Stimulated activated CD8-positive, alpha-beta memory T cell treated with anti-CD3 and anti-CD28 coated beads, Interleukin-2, amount 100 ng/mL, for 48 hours (primary cell): ENCODE measurements around the gene MKI67.
A peak's percentile ranks its signal among the peaks of the same experiment; 100 is the strongest.

Experiments
- DNase-seq, 2 donors: peaks; one replicate each; pipeline ENCODE4 v3.0.0-alpha.2; 2020; ENCODE audit warnings: low read depth in 2 of 2

Gene MKI67

DNA sequence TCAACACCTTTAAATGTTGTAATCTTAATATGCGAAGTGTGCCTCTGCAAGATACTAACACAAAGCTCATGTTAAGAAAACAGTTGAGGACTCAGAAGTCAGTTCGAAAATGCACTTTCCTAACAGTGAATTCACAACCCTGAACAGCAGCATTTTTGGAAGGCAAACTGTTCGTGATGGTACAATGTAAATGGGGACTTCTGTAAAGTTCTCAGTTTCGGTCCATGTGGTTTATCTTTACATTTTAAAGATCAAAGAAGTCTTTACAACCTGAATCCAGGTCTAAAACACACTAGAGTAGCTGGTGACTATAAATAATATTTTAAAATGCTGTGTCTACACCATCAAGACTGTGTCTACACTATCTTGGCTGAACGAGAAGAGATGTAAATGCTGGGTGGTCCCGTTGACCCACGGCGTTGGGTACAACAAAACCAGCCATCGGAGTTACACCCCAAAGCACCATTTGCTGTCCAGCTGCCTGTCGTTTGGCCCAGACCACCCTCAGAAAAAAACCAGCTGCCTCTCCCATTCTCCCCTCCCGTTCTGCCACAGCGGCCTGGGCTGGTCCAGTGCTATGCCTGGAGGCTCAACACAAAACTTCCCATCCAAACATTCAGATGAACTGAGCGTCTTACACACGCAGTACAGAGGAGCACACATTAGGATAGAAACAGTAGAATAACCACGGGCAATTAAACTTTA is 42.9 kb downstream of the MKI67 start:
- DNase-seq, result no peak

DNA sequence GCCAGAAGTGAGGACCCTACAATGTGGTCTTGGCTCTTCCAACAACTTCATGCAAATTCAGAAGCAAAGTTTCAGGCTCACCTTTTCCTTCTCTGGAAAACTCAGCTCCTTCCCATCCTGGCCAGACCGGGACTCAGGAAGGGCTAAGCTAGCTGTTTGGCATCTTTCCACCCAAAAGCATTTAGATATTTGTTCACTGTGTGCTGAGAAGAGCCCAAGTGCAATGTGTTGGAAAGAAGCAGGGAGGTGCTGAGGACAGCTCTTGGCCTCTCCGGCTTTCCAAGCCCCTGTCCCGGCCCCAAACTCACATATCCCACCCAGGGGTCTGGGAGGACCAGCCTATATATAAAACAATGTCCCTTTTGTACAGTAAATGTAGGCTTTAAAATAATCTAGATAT is 44.5 kb downstream of the MKI67 start:
- DNase-seq, result no peak

DNA sequence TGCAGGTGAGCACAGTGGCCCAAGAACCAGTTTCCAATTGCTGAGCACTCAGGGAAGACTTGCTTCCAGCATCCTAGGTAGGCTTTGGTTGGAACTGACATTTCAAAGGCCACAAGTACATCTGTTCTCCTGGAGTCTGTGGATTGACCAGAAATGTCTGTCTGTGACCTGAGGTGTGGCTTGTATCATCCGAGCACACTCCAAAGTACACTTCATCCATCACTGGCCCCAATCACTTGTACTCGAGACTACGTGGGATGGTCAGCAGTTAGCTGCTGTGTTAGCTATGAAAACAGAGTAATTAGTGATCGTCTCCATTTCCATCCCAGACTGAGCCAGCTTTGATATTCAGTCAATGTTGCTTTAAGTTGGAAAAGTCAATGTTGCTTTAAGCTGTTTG is 45.0 kb downstream of the MKI67 start:
- DNase-seq, result no peak

DNA sequence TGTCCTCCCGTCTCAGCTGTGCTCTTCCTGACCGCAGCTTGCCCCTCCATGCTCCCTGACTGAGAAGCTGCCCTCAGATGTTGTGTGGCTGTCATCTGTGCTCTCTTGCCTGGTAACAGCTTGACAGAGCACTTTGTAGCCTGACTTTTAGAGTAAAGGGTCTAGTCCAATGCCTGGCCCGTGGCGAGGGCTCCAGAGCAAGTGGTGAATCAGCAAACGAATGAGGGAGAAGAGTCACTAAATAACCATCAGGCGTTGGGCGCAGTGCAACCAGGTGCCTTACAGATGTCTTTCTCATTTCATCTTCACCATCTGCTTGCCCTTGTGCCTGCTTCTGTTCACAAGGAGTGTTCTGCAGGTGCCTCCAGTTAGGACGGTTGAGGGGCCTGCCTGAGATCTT is 45.6 kb downstream of the MKI67 start:
- no peak for DNase-seq

DNA sequence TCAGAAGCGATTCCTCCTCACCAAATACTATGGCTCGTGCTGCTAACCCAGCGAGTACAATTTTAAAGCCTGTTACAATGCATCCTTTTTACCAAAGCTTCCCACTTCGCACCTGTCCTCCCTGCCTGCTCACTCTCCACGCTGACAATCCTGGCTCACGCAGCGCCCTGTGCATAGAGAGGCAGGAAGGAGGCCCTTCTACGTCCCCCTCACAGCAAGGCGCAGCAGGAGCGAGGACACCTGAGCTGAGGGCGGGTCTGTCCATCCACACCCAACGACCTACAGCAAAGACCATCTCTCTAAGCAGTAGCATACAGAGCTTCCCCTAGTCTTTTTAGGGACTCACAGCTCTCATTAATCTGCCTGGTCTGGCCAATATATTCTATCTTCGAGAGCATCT is 46.0 kb downstream of the MKI67 start:
- DNase-seq, result no peak

DNA sequence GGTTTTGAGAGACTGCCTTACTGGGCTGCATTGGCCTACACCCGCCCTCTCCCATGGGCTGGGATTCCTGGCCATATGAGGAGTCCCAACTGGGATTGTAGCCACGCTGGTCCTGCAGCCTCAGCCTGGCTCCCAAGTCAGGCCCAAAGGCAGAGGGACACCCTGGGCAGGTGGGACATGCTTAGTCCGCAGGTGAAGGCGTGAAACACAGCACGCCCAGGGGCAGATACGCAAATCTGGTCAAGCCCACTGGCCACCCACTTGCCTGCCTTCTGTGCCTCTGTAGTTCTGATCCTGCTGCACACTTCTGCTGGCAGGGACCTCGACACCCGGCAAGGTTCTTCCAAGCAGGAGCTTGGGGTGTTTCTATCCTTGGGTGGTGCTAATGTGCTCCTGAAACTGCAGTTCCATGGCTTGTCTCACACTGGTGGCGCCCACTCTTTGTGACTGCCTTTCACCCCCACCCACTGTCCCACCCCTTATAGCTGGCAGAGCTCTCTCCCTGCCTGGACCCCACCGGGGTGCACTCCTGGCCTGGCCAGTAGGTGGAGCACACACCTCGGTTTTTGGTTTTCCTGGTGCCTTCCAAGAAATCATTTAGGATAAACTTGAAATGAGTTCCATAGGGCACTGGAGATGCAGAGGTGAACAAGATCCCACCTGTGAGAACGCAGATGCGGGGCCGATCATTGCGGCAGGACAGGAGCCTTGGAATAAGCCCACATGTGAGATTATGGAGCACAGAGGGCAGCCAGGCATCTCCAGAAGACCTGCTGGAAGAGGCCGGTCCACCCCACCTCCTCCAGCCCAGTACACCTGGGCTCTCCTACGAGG is 47.9 kb downstream of the MKI67 start:
- no peak for DNase-seq

DNA sequence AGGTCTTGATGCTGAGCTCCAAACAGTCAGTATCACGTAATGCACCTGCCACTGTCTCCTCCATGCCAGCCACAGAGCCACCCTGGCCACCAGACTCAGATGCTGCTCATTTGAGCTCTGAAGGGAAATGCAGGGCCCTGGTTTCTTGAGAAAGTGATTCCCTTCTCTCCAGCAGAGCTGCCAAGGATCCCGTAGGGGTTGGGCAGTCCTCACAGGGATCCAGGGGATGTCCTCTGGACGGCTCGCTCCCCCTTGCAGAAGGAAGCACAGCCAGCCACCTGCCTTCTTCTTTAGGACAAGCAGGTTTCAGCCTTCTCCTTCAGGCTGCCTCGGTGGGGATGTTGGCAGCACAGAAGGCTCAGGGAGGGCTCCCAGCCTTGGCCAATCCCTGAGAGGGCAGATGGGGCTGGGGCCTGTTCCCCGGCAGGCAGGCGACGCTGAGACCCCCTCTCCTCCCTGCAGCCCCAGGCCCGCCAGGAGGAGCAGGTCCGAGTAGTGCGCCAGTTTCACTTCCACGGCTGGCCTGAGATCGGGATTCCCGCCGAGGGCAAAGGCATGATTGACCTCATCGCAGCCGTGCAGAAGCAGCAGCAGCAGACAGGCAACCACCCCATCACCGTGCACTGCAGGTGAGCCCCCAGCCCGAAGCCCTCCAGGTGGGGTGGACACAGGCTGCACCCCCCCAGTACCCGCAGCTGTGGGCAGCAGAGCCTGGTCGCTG is 48.9 kb downstream of the MKI67 start:
- DNase-seq, result no peak

DNA sequence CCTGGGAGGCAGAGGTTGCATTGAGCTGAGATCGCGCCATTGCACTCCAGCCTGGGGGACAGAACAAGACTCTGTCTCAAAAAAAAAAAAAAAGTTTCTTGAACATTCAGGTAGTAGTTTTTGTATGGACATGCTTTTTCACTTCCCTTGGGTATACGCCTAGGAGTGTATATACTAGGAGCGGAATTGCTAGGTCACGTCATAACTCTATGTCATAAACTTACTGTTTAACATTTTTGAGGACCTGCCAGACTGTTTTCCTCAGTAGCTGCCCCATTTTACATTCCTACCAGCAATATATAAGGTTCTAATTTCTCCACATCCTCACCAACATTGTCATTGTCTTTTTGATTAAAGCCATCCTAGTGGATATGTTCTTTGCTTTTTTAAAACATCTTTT is 51.6 kb downstream of the MKI67 start:
- no peak for DNase-seq

DNA sequence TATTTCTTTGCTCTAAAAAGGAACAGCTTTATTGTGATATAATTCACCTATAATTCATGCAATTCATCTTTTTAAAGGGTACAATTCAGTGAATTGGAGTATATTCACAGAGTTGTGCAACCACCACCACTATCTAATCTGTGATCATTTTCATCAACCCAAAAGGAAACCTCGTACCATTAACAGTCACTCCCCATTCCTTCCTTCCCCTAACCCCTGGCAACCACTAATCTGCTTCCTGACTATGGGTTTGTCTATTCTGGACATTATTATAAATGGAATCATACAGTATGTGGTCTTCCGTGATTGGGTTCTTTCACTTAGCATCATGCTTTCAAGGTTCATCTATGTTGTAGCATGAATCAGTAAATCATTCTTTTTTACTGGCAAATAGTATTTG is 52.3 kb downstream of the MKI67 start:
- DNase-seq, result no peak

DNA sequence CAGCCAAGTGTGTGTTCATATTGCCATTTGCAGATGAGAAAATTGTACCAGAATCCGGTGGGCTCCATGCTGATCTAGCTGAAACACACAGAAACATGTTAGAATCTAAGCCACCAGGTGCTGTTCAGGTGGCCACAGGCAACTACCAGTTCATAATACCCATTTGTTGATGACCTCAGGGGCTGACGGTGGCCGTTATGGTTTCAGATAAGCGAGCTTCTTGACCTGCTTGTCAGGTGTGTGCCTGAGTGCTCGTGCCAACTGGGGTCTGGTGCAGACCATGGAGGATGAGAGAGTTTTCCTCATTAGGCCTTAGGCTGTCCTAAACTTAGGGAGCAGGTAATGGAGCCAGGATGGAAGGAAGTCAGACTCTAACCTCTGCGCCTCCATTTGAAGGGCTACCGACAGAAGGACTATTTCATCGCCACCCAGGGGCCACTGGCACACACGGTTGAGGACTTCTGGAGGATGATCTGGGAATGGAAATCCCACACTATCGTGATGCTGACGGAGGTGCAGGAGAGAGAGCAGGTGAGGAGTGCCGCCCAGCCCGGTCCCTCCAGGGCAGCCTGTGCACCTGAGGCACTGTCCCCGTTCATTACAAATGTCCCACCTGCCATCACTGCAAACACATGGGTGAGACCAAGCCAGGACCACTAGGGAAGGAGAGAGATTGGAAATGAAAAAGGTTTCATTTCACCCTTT is 53.1 kb downstream of the MKI67 start:
- DNase-seq, result no peak

DNA sequence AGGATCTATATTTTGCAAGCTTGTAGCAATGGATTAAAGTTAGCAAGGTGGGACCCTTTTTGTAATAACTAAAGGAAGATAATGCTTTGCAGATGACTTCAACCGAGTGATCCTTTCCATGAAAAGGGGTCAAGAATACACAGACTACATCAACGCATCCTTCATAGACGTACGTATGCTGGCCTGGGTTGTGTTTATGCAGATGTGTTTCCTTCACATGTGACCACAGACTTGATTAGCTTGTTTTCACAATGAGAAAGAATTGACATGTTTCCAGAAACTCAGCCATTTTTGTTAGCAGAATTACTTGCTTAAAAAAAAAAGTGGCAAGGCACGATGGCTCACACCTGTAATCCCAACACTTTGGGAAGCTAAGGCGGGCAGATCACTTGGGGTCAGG is 54.2 kb downstream of the MKI67 start:
- no peak for DNase-seq

DNA sequence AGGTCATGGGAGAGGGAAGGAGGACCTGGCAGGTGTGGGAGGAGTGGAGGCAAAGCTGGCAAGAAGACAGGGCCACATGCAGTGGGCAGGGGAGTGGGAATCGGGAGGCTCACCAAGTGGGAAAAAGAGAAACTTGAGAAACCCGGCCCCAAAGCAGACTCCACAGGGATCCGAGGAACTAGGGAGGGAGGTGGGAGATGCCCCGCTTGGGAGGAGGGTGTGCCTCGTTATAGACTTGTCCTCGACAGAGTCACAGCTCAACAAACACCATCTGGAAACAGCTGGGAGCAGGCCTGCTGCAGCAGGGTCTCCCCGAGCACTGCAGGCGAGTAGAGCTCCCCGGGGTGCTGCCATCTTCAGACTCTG is 54.8 kb downstream of the MKI67 start:
- DNase-seq, result no peak

DNA sequence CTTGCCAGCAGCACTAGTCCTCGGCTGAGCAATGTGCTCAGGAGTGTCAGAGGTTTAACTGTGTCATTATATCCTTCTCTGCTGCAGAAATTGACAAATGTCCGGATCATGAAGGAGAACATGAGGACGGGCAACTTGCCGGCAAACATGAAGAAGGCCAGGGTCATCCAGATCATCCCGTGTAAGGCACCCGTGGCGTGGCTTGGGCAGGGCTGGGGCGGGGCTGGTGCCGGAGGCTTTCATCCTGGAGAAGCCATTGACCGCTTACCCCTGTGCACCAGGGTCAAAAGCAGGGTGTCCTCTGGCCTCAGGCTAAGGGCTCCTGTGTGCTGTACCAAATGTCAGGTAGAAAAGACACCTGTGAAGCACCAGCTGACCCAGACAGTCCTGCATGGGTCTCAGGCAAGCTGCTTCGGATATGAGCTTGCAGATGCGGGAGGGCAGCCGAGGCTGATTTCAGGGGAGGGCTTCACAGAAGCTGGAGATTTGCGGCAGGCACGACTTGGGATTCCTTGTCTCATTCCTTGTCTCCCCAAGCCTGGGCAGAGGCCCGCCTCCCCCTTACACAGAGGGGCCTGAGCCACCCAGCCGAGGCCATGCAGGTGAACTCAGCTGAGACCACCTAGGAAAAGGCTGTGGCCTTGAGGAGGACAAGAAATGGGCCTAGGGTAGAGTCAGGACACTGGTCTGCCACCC is 55.4 kb downstream of the MKI67 start:
- no peak for DNase-seq

DNA sequence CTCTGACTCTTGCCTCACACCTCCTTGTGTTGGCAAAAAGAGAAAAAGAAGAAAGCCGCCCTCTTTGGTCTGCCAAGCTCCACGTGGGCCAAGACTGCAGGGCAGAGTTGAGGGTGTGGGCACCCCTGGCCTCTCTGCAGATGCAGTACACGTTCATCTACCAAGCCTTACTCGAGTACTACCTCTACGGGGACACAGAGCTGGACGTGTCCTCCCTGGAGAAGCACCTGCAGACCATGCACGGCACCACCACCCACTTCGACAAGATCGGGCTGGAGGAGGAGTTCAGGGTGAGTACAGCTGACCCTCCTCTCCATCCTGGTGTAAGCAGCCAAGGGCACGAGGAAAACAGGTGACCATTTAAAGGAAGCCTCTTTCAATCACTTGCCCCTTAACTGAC is 56.1 kb downstream of the MKI67 start:
- DNase-seq, result no peak

DNA sequence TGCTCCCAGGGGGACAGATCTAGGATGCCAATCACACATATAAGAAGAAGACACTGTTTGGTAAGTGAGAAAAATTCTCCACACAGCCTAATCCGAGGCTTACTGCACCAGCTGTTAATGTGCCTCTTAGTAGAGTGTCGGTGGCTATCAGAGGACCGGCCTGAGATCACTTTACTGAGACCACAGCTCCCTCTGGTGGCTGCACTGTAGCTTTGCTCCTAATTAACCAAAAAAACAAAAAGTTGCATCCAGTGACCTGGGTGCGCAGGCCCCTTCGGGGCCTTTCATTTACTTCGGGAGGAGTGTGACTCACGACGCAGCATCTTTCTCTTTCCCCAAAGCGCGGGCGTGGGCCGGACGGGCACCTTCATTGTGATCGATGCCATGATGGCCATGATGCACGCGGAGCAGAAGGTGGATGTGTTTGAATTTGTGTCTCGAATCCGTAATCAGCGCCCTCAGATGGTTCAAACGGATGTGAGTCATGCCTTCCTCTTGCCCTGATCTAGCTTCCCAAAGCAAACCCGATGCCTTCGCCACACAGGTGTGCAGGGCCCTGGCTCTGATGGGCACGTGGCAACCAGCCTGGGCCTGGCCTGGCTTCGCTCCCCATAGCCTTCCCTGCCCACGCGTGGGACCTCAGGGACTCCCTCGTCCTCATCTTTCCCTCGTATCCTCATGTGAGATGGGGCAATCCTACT is 56.7 kb downstream of the MKI67 start:
- peak; percentile 66 to 68 for DNase-seq

DNA sequence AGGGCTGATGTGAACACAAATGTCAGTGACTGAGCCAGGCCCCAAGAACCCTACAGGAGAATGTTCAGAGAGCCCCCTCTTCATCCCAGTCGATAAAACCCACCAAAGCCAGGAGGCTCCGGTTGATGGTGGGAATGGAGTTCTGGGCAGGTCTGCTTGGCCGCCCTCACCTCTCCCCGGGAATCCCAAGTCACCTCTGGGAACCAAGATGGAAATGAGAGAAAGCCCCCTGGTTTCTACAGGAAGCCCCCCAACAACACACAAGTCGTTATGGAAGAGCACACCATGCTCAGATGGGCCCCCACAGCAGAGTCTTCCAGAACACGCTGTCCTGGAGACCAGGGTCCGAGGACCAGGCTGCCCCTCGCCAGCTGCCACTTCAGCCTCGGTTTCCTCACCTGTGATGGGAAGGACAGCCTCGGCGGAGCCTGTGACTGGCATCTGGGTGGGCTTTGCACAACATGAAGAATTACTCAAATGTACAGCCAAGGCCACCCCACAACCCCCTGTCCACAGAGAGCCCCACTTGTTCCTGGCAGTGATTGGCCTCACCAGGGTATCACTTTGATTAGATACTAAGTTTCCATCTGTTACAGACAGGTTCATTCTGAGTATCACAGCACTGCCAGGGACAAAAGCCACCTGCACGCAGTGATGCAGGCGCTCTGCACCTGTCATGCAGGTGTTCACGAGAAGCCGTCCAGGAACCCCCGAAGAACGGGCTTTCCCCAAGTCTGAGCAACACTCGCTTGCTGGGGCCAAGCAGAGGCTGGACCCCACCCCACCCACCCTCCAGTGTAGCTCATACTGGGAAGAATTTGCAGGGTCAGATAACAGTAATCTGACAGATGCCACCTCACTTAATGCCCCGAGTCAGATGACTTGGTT is 57.6 kb downstream of the MKI67 start:
- DNase-seq, result no peak

DNA sequence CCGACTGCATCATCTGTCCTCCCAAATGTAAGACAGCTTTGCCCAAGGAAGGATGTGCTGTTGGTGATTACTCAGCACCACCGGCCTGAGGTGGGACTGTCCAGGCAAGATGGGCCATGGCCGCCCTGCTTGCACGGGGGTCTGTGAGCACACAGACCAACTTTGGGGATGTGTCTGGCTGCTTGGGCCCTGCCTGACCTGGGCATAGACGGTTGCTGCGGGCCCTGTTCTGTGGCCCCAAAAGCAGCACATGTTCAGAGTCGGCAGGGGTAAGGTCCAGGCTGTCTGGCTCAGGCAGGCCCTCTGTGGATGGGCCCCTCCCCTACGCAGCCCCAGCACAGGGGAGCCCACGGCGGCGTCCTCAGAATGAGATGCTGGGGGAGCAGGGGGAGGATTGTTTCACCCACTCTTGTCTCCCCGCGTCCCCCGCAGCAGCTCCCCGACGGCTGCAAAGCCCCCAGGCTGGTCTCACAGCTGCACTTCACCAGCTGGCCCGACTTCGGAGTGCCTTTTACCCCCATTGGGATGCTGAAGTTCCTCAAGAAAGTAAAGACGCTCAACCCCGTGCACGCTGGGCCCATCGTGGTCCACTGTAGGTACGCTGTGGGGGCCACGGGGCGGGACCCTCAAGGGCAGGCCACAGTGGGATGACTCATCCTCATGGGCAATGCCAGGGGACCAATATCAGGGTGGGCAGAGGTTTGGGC is 58.4 kb downstream of the MKI67 start:
- no peak for DNase-seq

DNA sequence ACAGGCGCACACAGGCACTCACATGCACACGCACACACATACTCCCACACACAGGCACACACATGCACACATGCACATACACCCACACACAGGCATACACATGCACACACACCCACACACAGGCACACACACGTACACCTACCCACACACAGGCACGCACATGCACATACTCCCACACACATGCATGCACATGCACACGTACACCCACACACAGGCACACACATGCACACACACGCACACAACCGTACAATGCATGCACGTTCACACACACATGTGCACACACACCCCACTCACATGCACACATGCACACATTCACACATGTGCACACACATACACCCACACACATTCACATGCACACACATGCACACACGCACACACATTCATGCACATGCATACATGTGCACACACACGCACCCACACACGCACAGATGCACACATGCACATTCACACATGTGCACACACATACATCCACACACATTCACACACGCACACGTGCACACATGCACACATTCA is 59.3 kb downstream of the MKI67 start:
- no peak for DNase-seq

DNA sequence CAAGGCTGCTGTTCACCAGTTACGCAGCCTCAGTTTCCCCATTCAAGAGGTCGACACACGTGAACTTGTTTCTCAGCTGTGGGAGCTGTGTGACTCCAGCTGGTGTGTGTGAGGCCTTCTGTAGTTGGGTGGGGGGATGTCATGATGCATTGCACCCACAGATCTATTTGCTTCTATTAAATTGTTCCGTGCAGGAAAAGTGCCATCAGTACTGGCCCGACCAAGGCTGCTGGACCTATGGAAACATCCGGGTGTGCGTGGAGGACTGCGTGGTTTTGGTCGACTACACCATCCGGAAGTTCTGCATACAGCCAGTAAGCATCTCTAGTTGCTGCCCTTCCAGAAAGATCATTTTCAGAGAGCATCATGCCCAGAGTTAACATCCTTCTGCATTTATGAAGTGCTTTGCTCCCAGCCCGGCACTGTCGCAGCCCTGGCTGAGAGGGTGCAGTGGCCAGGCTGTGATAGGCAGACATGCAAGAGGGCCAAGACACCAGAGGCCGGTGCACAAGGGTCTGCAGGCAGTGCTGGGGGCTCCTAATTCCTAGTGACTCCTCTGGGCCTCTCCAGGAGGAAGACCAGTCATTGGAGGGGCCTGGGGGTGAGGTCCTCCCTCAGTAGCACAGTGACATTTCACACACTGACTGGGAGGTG is 60.2 kb downstream of the MKI67 start:
- no peak for DNase-seq
